OCI-LY7 (cell line): ENCODE measurements around the gene PLXNA1.

Source experiments
- EZH2phosphoT487 ChIP-seq: fragments of 200-600 bp; sonication (generic); IDR thresholded peaks from 2 replicates; pipeline ENCODE4 v1.6.1; 2018; ENCODE audit warnings: low read depth, borderline replicate concordance, mild to moderate bottlenecking, mixed run types, antibody characterized with exemption, low read length, moderate library complexity, mixed read lengths
- TF ChIP-seq, protein P1 (sequence below): fragments of 200-600 bp; sonication (generic); conservative IDR thresholded peaks from 2 replicates; pipeline ENCODE4 v1.5.1; 2014; ENCODE audit warnings: mild to moderate bottlenecking, antibody characterized with exemption, low read length, moderate library complexity, mixed read lengths

DNA sequence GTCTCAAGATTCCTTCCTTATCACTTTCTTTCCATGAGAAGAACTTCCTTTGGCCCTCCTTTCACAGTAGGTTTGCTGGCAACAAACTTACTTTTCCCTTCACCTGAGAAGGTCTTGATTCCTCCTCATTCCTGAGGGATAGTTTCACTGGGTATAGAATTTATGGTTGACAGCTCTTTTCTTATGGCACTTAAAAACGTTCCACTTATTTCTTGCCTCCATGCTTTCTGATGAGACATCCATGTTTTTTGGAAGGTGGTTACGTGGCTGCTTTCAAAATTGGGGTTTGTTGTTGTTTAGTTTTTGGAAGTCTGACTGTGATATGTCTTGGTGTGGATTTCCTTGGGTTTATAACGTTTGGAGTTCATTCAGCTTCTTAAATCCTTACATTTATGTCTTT is 8.2 kb upstream of the PLXNA1 start:
- TF ChIP-seq, protein P1, sequence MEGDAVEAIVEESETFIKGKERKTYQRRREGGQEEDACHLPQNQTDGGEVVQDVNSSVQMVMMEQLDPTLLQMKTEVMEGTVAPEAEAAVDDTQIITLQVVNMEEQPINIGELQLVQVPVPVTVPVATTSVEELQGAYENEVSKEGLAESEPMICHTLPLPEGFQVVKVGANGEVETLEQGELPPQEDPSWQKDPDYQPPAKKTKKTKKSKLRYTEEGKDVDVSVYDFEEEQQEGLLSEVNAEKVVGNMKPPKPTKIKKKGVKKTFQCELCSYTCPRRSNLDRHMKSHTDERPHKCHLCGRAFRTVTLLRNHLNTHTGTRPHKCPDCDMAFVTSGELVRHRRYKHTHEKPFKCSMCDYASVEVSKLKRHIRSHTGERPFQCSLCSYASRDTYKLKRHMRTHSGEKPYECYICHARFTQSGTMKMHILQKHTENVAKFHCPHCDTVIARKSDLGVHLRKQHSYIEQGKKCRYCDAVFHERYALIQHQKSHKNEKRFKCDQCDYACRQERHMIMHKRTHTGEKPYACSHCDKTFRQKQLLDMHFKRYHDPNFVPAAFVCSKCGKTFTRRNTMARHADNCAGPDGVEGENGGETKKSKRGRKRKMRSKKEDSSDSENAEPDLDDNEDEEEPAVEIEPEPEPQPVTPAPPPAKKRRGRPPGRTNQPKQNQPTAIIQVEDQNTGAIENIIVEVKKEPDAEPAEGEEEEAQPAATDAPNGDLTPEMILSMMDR, result no peak
- TF ChIP-seq EZH2phosphoT487, result no peak
